WTC11 (cell line): ENCODE results near the gene USP50. TPM values are rescaled to one million over a fixed set of nuclear protein-coding genes. Genes with fewer than 3 reads are reported as not detected.

Experiments
- ATAC-seq: fragments of 200-7000 bp; cut with Tn5 transposase; 2 replicates; pipeline ENCODE4 v1.10.0; 2021; ENCODE audit warnings: mild to moderate bottlenecking, moderate library complexity
- CTCF ChIA-PET: fragments of 300-600 bp; sonication (Branson Sonifier 250); formaldehyde crosslinking; loops from one replicate; lab custom pipeline; 2021; ENCODE audit warnings: antibody characterized with exemption; lab: Charles Lee
- POLR2A ChIA-PET: fragments of 350-600 bp; sonication (Branson Sonifier 250); formaldehyde crosslinking; loops from one replicate; lab custom pipeline; 2021; ENCODE audit warnings: antibody characterized with exemption; lab: Charles Lee
- DNase-seq: peaks from one replicate; pipeline ENCODE4 v3.0.0; 2021; ENCODE audit warnings: low spot score
- H3K27ac Mint-ChIP-seq: 2 replicates; pipeline ENCODE4 v1.8.0; 2021; ENCODE audit warnings: mixed read lengths
- H3K27me3 Mint-ChIP-seq: 2 replicates; pipeline ENCODE4 v1.8.0; 2021; ENCODE audit warnings: low read depth, mild to moderate bottlenecking, moderate library complexity, mixed read lengths
- H3K36me3 Mint-ChIP-seq: 2 replicates; pipeline ENCODE4 v1.8.0; 2021; ENCODE audit warnings: mixed read lengths
- H3K4me1 Mint-ChIP-seq: 2 replicates; pipeline ENCODE4 v1.8.0; 2022; ENCODE audit warnings: mixed read lengths
- H3K4me3 Mint-ChIP-seq: 2 replicates; pipeline ENCODE4 v1.8.0; 2021; ENCODE audit warnings: mild to moderate bottlenecking, moderate library complexity, mixed read lengths
- H3K9me3 Mint-ChIP-seq: 2 replicates; pipeline ENCODE4 v1.8.0; 2021; ENCODE audit warnings: mixed read lengths
- CREB1 ChIP-seq: sonication (generic); formaldehyde crosslinking; IDR thresholded peaks from 2 replicates; pipeline ENCODE4 v1.8.0; 2023; ENCODE audit warnings: mild to moderate bottlenecking, missing genetic modification reagents
- EMX1 ChIP-seq: fragments of 250-450 bp; sonication (Bioruptor Pico); IDR thresholded peaks from 2 replicates; pipeline ENCODE4 v1.8.0; 2021; ENCODE audit warnings: mild to moderate bottlenecking
- ESRRA ChIP-seq: sonication (generic); formaldehyde crosslinking; IDR thresholded peaks from 2 replicates; pipeline ENCODE4 v1.8.1; 2022; ENCODE audit warnings: mild to moderate bottlenecking, missing genetic modification reagents, borderline replicate concordance
- FOXK1 ChIP-seq: sonication (generic); formaldehyde crosslinking; IDR thresholded peaks from 2 replicates; pipeline ENCODE4 v1.8.0; 2022; ENCODE audit warnings: mild to moderate bottlenecking, moderate library complexity, missing genetic modification reagents
- GRHL2 ChIP-seq: fragments of 250-450 bp; sonication (Bioruptor Pico); IDR thresholded peaks from 2 replicates; pipeline ENCODE4 v1.8.0; 2022; ENCODE audit warnings: mild to moderate bottlenecking, moderate library complexity; ENCODE audit not compliant: insufficient replicate concordance, severe bottlenecking
- HMGA2 ChIP-seq: fragments of 250-450 bp; sonication (Bioruptor Pico); IDR thresholded peaks from 2 replicates; pipeline ENCODE4 v1.4.0; 2021; ENCODE audit warnings: mild to moderate bottlenecking, moderate library complexity
- IRF2 ChIP-seq: sonication (generic); formaldehyde crosslinking; IDR thresholded peaks from 2 replicates; pipeline ENCODE4 v1.8.0; 2022; ENCODE audit warnings: low read depth, missing genetic modification reagents, borderline replicate concordance
- MXD4 ChIP-seq: fragments of 250-450 bp; sonication (Bioruptor Pico); IDR thresholded peaks from 2 replicates; pipeline ENCODE4 v1.8.0; 2021; ENCODE audit warnings: mild to moderate bottlenecking, moderate library complexity, borderline replicate concordance
- NFE2L1 ChIP-seq: sonication (generic); formaldehyde crosslinking; IDR thresholded peaks from 2 replicates; pipeline ENCODE4 v1.8.1; 2023; ENCODE audit warnings: missing genetic modification reagents
- NR2C2 ChIP-seq: sonication (generic); formaldehyde crosslinking; IDR thresholded peaks from 2 replicates; pipeline ENCODE4 v1.8.0; 2022; ENCODE audit warnings: mild to moderate bottlenecking, missing genetic modification reagents
- TEAD4 ChIP-seq: sonication (generic); formaldehyde crosslinking; IDR thresholded peaks from 2 replicates; pipeline ENCODE4 v1.8.0; 2022; ENCODE audit warnings: mild to moderate bottlenecking, missing genetic modification reagents
- ZNF121 ChIP-seq: sonication (generic); formaldehyde crosslinking; IDR thresholded peaks from 2 replicates; pipeline ENCODE4 v1.8.0; 2023; ENCODE audit warnings: missing genetic modification reagents
- ZNF317 ChIP-seq: sonication (generic); formaldehyde crosslinking; IDR thresholded peaks from 2 replicates; pipeline ENCODE4 v1.8.1; 2023; ENCODE audit warnings: low read depth, mild to moderate bottlenecking, moderate library complexity, missing genetic modification reagents, borderline replicate concordance
- ZNF396 ChIP-seq: fragments of 250-450 bp; sonication (Bioruptor Pico); IDR thresholded peaks from 2 replicates; pipeline ENCODE4 v1.8.0; 2021; ENCODE audit warnings: mild to moderate bottlenecking, moderate library complexity, borderline replicate concordance
- ZNF416 ChIP-seq: fragments of 250-450 bp; sonication (Bioruptor Pico); IDR thresholded peaks from 2 replicates; pipeline ENCODE4 v1.9.0; 2021; ENCODE audit warnings: mild to moderate bottlenecking, inconsistent platforms
- total RNA-seq: library from RNA; stranded (reverse); gene quantifications from 3 replicates; pipeline ENCODE4 v1.2.3, GENCODE V29; 2021
- TF ChIP-seq, protein P1 (sequence below): sonication (generic); formaldehyde crosslinking; IDR thresholded peaks from 2 replicates; pipeline ENCODE4 v1.8.0; 2022; ENCODE audit warnings: mild to moderate bottlenecking, missing genetic modification reagents
- TF ChIP-seq, protein P2 (sequence below): sonication (generic); formaldehyde crosslinking; IDR thresholded peaks from 2 replicates; pipeline ENCODE4 v1.8.1; 2023; ENCODE audit warnings: mild to moderate bottlenecking, moderate library complexity, missing genetic modification reagents
- TF ChIP-seq, protein P3 (sequence below): sonication (generic); formaldehyde crosslinking; IDR thresholded peaks from 2 replicates; pipeline ENCODE4 v1.8.0; 2023; ENCODE audit warnings: missing genetic modification reagents, mild to moderate bottlenecking, borderline replicate concordance
- TF ChIP-seq, protein P4 (sequence below): sonication (generic); formaldehyde crosslinking; IDR thresholded peaks from 2 replicates; pipeline ENCODE4 v1.8.1; 2022; ENCODE audit warnings: missing genetic modification reagents, borderline replicate concordance
- TF ChIP-seq, protein P5 (sequence below): sonication (generic); formaldehyde crosslinking; IDR thresholded peaks from 2 replicates; pipeline ENCODE4 v1.8.1; 2022; ENCODE audit warnings: mild to moderate bottlenecking, moderate library complexity, missing genetic modification reagents

USP50 gene
- total RNA-seq, 1 experiment from 2014 or later, result not detected

DNA sequence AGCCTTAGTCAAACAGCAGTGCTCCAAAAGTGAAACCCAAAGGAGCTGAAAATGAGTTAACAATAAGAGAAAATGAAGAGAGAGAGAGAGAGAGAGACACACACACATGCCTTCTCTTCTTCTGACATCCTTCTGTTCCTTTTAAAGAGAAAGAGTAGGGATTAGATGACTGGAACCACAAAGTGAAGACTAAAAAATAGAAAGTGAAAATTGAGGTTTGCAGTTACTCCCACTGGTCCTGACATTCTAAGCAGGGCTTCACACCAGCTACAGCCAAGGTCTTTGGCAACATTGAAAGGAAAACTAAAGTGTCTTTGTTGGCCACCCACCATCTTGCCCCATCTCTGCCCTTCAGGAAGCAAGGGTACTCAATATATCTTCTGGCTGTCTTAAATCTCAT lies 59.2 kb downstream of the USP50 start:
- Mint-ChIP-seq H3K27ac (peak overlapping the region; percentile 58; the same call in 1 of the 2 replicates), H3K9me3 (peaks cover 5% of the 10 kb centered on the region), H3K36me3 (peaks cover 47% of the 10 kb centered on the region), H3K4me3 (no peak overlapping the region), H3K27me3 (no peaks in the 10 kb centered on the region), H3K4me1 (peaks cover 11% of the 10 kb centered on the region)
- ChIA-PET POLR2A (no interaction called here), CTCF (no interaction called here)
- ATAC-seq (no peak), DNase-seq (no peak)
- TF ChIP-seq ZNF121 (no peak), ESRRA (CRISPR knock-in tag) (no peak), ZNF317 (CRISPR knock-in tag) (no peak), ZNF416 (CRISPR knock-in tag) (no peak), IRF2 (CRISPR knock-in tag) (no peak), HMGA2 (CRISPR knock-in tag) (no peak), GRHL2 (CRISPR knock-in tag) (no peak)
- TF ChIP-seq, protein P1, sequence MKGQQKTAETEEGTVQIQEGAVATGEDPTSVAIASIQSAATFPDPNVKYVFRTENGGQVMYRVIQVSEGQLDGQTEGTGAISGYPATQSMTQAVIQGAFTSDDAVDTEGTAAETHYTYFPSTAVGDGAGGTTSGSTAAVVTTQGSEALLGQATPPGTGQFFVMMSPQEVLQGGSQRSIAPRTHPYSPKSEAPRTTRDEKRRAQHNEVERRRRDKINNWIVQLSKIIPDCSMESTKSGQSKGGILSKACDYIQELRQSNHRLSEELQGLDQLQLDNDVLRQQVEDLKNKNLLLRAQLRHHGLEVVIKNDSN (CRISPR knock-in tag), result no peak
- TF ChIP-seq, protein P2, sequence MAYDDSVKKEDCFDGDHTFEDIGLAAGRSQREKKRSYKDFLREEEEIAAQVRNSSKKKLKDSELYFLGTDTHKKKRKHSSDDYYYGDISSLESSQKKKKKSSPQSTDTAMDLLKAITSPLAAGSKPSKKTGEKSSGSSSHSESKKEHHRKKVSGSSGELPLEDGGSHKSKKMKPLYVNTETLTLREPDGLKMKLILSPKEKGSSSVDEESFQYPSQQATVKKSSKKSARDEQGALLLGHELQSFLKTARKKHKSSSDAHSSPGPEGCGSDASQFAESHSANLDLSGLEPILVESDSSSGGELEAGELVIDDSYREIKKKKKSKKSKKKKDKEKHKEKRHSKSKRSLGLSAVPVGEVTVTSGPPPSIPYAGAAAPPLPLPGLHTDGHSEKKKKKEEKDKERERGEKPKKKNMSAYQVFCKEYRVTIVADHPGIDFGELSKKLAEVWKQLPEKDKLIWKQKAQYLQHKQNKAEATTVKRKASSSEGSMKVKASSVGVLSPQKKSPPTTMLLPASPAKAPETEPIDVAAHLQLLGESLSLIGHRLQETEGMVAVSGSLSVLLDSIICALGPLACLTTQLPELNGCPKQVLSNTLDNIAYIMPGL (CRISPR knock-in tag), result no peak
- TF ChIP-seq, protein P3, sequence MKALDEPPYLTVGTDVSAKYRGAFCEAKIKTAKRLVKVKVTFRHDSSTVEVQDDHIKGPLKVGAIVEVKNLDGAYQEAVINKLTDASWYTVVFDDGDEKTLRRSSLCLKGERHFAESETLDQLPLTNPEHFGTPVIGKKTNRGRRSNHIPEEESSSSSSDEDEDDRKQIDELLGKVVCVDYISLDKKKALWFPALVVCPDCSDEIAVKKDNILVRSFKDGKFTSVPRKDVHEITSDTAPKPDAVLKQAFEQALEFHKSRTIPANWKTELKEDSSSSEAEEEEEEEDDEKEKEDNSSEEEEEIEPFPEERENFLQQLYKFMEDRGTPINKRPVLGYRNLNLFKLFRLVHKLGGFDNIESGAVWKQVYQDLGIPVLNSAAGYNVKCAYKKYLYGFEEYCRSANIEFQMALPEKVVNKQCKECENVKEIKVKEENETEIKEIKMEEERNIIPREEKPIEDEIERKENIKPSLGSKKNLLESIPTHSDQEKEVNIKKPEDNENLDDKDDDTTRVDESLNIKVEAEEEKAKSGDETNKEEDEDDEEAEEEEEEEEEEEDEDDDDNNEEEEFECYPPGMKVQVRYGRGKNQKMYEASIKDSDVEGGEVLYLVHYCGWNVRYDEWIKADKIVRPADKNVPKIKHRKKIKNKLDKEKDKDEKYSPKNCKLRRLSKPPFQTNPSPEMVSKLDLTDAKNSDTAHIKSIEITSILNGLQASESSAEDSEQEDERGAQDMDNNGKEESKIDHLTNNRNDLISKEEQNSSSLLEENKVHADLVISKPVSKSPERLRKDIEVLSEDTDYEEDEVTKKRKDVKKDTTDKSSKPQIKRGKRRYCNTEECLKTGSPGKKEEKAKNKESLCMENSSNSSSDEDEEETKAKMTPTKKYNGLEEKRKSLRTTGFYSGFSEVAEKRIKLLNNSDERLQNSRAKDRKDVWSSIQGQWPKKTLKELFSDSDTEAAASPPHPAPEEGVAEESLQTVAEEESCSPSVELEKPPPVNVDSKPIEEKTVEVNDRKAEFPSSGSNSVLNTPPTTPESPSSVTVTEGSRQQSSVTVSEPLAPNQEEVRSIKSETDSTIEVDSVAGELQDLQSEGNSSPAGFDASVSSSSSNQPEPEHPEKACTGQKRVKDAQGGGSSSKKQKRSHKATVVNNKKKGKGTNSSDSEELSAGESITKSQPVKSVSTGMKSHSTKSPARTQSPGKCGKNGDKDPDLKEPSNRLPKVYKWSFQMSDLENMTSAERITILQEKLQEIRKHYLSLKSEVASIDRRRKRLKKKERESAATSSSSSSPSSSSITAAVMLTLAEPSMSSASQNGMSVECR (CRISPR knock-in tag), result no peak

DNA sequence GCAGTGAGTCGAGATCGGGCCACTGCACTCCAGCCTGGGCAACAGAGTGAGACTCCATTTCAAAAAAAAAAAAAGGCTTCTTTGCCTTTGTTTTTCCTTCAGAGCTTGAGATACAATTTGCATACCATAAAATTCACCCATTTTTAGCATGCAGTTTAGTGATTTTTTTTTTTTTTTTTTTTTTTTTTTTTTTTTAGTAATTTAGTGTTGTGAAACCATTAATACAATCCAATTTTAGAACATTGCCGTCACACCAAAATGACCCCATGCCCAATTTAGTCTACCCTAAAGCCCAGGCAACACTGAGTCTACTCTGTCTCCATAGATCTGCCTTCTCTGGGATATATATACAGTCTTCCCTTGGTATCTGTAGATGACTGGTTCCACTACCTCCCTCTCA lies 61.1 kb downstream of the USP50 start:
- no peak overlapping the region for H3K27ac Mint-ChIP-seq
- H3K4me3 Mint-ChIP-seq, result no peak overlapping the region
- ChIA-PET POLR2A (interaction anchor here (0.7 kb wide), 1 partner anchor 26 kb away, joined by 6 read pairs; no protein-coding TSS in a partner anchor), CTCF (no interaction called here)
- no peak for DNase-seq
- no peaks in the 10 kb centered on the region for H3K27me3 Mint-ChIP-seq
- no peak for TF ChIP-seq HMGA2 (CRISPR knock-in tag)
- TF ChIP-seq ZNF121, result no peak
- TF ChIP-seq IRF2 (CRISPR knock-in tag), result no peak
- TF ChIP-seq EMX1 (CRISPR knock-in tag), result no peak
- no peak for TF ChIP-seq MXD4 (CRISPR knock-in tag)
- no peak for TF ChIP-seq NFE2L1 (CRISPR knock-in tag)
- no peak for TF ChIP-seq TEAD4 (CRISPR knock-in tag)
- no peak for TF ChIP-seq CREB1 (CRISPR knock-in tag)
- no peak for TF ChIP-seq NR2C2 (CRISPR knock-in tag)
- TF ChIP-seq, protein P4, sequence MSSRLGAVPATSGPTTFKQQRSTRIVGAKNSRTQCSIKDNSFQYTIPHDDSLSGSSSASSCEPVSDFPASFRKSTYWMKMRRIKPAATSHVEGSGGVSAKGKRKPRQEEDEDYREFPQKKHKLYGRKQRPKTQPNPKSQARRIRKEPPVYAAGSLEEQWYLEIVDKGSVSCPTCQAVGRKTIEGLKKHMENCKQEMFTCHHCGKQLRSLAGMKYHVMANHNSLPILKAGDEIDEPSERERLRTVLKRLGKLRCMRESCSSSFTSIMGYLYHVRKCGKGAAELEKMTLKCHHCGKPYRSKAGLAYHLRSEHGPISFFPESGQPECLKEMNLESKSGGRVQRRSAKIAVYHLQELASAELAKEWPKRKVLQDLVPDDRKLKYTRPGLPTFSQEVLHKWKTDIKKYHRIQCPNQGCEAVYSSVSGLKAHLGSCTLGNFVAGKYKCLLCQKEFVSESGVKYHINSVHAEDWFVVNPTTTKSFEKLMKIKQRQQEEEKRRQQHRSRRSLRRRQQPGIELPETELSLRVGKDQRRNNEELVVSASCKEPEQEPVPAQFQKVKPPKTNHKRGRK (CRISPR knock-in tag), result no peak
- TF ChIP-seq, protein P5, sequence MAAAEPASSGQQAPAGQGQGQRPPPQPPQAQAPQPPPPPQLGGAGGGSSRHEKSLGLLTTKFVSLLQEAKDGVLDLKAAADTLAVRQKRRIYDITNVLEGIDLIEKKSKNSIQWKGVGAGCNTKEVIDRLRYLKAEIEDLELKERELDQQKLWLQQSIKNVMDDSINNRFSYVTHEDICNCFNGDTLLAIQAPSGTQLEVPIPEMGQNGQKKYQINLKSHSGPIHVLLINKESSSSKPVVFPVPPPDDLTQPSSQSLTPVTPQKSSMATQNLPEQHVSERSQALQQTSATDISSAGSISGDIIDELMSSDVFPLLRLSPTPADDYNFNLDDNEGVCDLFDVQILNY (CRISPR knock-in tag), result no peak
- TF ChIP-seq ZNF396 (CRISPR knock-in tag), result no peak
- TF ChIP-seq FOXK1, result no peak
- no peak for ATAC-seq
- peaks cover 4% of the 10 kb centered on the region for H3K4me1 Mint-ChIP-seq
- peaks cover 50% of the 10 kb centered on the region for H3K36me3 Mint-ChIP-seq
- H3K9me3 Mint-ChIP-seq, result peaks cover 5% of the 10 kb centered on the region
